ENCODE data around the gene SHC3.

Gene SHC3

GRCh38 chr9:89006267-89006666 lies 172.4 kb downstream of the SHC3 start:
- TF ChIP-seq CTCF (IDR thresholded peaks at IDR 0.05): no peak
- no peak for TF ChIP-seq ZFX (IDR thresholded peaks at IDR 0.05; ENCODE audit: borderline replicate concordance)
- H3K27ac ChIP-seq: no peak overlapping the region

- TF ChIP-seq ZFX (IDR thresholded peaks at IDR 0.05; ENCODE audit: borderline replicate concordance) (no peak), CTCF (IDR thresholded peaks at IDR 0.05) (no peak)
- H3K27ac ChIP-seq: no peak overlapping the region
Observed at GRCh38 chr9:89005323-89005722, 173.3 kb downstream of the SHC3 start.

- H3K27ac ChIP-seq: no peak overlapping the region
- TF ChIP-seq ZFX (IDR thresholded peaks at IDR 0.05; ENCODE audit: borderline replicate concordance) (no peak), CTCF (IDR thresholded peaks at IDR 0.05) (no peak)
Observed at GRCh38 chr9:89002987-89003386, 175.6 kb downstream of the SHC3 start.

- no peak for TF ChIP-seq CTCF (IDR thresholded peaks at IDR 0.05)
- no peak for TF ChIP-seq ZFX (IDR thresholded peaks at IDR 0.05; ENCODE audit: borderline replicate concordance)
Observed at GRCh38 chr9:89001917-89002540, 176.6 kb downstream of the SHC3 start.

GRCh38 chr9:89000973-89001916 lies 177.4 kb downstream of the SHC3 start:
- no peak overlapping the region for H3K27ac ChIP-seq
- TF ChIP-seq ZFX (IDR thresholded peaks at IDR 0.05; ENCODE audit: borderline replicate concordance) (no peak), CTCF (IDR thresholded peaks at IDR 0.05) (peak; percentile 84)

More at GRCh38 chr9:89001917-89002540, 176.6 kb downstream of the SHC3 start:
- H3K27ac ChIP-seq: no peak overlapping the region

GRCh38 chr9:89000371-89000781 lies 178.2 kb downstream of the SHC3 start:
- H3K27ac ChIP-seq: no peak overlapping the region
- TF ChIP-seq ZFX (IDR thresholded peaks at IDR 0.05; ENCODE audit: borderline replicate concordance) (no peak), CTCF (IDR thresholded peaks at IDR 0.05) (no peak)

GRCh38 chr9:88998911-88999310 lies 179.7 kb downstream of the SHC3 start:
- H3K27ac ChIP-seq: no peak overlapping the region
- TF ChIP-seq ZFX (IDR thresholded peaks at IDR 0.05; ENCODE audit: borderline replicate concordance): no peak
- TF ChIP-seq CTCF (IDR thresholded peaks at IDR 0.05): no peak

All from 22Rv1 (cell line).